GM12892 (cell line): ENCODE measurements around the gene ALDH1A3.

Experiments used
- POLR2AphosphoS5 ChIP-seq: IDR thresholded peaks from 2 replicates; pipeline ENCODE4 v1.6.1; 2011; ENCODE audit warnings: low read depth, low read length, control low read depth
- TAF1 ChIP-seq: IDR thresholded peaks from 2 replicates; pipeline ENCODE4 v1.6.1; 2011; ENCODE audit warnings: low read depth, mild to moderate bottlenecking, control low read depth, low read length, borderline replicate concordance

DNA sequence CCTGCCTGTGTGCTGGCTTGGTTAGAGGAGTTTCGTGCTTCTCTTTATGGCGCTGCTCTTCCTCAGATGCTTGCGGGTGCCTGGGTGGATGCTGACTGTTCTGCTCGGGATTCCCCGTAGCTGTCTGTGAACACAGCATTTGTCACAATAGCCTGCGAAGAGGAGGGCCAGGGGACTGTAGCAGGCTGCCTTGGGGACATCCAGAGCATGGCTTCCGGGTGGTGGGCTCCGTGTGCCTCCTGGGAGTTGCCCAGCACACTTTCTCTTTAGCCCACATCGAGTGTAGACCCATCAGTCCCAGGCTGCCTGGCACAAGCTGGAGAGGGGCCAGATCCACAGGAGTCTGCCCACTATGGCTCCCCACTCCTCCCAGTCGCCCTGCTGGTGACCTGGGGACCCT, 61.9 kb downstream of the ALDH1A3 start:
- TF ChIP-seq TAF1: no peak
- no peak; the same call in 1 of the 2 replicates for TF ChIP-seq POLR2AphosphoS5
